DMS79 (cell line): ENCODE measurements around the gene GLS.
"Not testable (repeated sequence)": the region's sequence is repeated elsewhere in the genome, so short reads cannot be mapped to it uniquely, and the experiment has no call there.

Experiments
- DNase-seq: peaks from one replicate; lab custom pipeline; 2025; lab: John Stamatoyannopoulos, UW

GLS gene

DNA sequence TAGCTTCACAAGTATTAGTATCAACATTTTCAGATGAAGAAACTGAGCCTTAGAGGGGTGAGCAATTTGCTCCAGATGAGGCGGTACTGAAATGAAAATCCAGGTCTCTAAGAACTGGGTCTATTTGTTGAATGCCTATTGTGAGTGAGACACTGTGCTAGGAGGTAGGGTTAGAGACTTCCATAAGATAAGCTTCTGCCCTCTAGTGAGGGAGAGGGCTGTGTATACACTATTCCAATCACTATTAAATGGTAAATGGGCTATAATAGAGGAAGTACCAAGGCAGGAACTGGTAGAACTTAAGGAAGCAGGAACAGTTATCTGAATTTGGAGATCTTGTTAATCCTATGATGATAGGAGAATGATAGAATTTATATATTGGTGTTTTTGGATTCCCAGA is 23.6 kb upstream of the GLS start:
- no peak for DNase-seq

DNA sequence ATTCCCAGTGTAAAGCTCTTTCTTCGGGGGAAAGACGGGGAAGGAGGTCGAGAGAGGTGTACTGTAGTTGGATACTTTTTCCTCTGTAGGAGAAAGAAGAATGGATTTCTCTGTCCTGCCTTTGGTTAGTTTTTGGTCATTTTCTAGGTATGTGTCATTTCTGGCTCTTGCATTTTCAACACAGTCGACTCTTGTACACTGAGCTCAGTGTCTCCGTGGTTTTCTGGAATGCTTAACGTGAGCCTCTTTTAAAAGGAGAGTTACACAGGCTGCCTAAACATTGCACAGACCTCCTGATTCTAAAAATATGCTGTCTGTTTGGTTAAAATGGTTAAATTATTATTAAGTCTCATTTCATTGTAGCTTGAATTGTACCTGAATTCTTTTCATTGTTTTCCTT is 21.8 kb upstream of the GLS start:
- DNase-seq: peak; percentile 14

DNA sequence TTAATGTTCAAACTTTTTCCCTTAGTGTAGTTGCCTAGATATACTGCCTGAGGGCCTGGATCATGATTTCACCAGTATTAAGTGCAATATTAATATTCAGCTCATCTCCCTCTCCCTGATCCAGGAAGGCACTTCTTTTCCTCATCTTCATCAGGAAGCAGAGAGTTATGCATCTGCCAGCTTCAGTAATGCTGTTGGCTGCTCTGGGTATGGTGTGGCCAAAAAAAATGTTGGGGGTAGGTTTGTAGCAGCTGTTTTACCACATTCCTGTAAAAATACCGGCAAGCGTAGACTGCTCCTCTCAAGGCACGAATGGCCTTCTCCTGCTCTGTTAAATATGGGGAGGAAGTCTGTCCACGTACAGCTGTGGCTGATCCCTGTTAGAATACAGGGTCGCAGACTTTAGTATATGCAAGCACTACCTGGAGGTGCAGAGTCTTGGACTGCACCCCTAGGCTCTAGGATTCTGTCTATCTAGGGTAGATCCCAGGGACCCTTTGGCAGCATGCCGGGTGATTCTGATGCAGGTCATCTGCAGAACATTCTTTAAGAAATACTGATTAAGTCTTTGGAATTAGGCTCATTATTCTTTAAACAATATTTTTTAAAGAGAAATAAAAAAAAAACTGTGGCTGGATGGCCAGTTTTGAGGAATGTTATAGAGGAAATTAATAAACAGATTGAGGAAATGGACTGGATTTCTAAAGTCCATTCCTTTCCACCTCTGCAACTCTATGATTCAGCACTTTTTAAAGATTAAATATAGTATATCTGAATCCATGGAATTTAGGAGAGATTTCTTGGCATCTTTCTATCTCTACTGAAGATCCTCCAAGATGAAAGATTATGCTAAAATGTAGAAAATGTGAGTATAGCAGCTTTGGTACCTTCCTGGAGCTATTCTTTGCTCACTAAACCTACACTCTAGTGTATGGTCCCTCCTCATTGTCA is 21.0 kb upstream of the GLS start:
- DNase-seq: no peak

DNA sequence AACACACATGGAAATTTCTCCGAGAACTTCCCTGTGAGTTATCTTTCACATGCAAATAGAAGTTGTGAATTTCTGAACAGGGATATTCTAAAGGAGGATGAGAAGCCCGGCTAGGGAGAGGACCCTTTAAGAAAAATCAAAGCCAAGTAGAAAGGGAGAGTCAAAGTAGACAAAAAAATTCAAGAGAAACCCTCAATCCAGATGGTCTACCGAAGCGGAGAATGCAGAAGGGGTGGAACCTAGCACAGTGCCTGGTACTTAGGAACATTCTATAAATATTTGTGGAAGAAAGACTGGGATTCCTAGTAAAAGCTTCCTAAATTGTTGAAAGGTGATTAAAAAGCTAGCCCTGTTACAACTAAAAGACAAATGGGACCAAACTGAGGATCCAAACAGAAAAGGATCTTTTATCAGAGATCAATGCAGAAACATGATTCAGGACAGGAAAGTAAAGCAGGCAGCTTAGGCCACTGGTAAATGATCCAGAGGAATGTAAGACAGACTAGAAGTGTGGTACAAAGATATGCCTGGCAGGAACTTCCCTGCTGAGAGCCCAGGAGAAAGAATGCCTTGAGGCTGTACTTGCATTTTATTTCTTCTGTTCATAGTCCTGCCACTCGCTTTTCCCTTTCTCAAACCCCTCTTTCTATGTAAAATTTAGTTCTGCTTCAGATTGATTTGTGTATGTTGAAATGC is 19.5 kb upstream of the GLS start:
- no peak for DNase-seq

DNA sequence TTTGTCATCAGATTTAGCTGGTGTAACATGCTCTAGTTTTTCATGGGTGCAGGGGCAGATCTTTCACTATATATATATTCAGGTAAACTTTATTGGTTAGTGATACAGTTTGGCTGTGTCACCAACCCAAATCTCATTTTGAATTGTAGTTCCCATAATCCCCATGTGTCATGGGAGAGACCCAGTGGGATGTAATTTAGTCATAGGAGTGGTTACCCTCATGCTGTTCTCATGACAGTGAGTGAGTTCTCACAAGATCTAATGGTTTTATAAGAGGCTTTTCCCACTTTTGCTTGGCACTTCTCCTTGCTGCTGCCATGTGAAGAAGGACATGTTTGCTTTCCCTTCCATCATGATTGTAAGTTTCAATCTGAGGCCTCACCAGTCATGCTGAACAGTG is 18.5 kb upstream of the GLS start:
- peak; percentile 88 for DNase-seq

DNA sequence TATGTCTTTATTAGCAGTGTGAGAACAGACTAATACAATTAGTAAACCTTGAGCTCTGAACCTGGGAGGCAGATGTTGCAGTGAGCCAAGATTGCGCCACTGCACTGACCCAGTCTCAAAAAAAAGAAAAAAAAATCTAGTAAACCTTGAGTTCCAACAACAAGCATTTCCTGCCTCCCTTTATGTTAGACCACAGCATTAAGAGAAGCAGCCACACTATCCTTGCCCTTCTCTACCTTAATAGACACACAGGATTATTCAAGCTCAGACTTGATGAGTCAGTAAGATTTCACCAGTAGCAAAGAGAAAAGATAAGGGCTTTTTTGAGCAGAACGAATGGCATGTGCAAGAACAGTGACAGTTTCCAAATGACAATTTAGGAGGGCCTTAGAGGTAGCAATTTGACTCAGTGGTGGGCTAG is 18.0 kb upstream of the GLS start:
- no peak for DNase-seq

DNA sequence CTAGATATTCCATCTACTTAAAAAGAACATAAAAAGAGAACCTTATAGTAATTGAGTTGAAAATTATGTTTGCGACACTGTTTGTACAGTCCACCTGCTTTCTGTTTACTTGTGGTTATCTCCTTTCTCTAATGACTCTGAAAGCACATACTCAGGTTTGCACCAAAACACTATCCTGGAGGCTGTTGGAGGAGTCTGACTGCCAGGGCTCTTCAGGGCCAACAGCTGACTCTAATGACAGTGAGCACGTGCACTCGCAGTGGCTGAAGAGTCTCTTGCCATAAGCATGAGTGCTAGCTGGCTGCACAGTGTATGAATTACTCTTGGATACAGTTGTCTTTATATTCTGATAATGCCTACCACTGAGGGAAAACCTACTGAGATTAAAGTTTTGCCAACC is 16.7 kb upstream of the GLS start:
- DNase-seq: peak; percentile 99

DNA sequence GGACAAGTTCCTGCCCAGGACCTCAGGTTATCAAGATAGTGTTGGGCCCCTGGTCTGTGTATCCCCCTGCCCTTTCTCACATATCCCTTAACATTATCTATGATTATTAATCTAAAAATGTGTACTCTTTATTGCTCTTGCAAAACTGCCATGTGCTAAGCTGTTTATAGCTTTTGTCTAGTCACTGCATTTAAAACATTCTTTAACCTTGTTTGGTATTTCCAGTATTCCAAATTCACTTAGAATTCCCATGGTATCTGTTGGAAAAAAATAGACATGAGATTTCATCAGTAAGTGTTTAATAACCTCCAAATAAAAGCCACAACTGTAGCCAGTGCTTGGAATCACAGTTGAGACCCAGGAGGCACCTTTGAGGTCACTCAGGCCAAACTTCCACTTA is 16.2 kb upstream of the GLS start:
- DNase-seq: no peak

DNA sequence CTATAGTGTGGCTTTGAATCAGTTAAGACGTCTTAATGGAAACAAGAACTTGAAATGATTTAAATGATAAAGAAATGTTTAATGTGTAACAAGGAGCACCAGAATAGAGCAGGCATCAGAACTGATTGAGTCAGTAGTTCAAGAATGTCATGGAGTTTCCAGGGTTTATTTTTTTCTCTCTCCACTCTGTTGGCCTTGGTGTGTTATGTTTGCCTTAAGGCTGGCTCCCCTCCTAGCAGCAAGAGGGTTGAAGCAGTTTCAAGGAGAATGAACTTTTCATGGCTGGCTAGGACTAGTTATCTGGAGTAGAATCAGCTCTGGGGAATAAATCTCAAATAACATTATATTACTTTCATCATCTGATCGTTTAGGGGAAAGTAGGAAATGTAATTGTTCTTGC is 13.4 kb upstream of the GLS start:
- DNase-seq: no peak

DNA sequence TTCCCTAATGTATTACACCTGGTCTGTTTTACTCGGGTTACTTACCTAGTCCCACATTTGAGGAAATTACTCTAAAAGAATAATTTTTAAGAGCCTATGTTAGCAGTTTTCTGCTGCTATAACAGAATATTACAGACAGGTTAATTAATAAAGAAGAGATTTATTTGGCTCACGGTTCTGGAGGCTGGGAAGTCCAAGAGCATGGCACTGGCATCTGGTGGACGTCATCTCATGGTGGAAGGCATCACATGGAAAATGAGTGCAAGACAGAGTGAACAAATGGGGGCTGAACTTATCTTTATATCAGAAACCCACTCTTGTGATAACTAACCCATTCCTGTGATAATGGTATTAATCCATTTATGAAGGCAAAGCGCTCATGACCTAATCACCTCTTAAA is 12.8 kb upstream of the GLS start:
- no peak for DNase-seq

DNA sequence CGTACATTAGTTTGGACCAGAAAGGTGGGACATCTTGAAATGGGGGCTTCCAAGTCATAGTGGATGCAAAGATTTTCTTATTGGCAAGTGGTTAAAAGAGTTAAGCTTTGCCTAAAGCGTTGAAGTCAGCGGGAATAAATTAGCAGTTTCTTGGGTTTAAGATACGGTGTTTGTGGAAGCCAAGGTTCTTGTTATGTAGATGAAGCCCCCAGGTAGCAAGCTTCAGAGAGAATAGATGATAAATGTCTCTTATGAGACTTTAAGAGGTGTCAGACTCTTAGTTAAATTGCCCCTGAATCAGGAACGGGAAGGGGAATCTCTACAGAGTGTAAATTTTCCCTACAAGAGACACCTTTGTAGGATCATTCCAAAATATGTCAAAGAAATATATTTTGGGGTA is 10.9 kb upstream of the GLS start:
- DNase-seq: no peak

DNA sequence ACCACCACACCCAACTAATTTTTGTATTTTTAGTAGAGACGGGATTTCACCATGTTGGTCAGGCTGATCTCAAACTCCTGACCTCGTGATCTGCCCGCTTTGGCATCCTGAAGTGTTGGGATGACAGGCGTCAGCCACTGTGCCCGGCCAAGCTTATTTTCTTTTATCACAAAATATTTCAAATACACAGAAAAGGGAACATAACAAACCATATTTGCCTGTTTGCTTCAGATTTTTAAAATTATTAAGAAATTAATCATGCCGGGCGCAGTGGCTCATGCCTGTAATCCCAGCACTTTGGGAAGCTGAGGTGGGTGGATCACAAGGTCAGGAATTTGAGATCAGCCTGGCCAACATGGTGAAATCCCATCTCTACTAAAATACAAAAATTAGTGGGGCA is 7.2 kb upstream of the GLS start:
- DNase-seq: not testable (repeated sequence)

DNA sequence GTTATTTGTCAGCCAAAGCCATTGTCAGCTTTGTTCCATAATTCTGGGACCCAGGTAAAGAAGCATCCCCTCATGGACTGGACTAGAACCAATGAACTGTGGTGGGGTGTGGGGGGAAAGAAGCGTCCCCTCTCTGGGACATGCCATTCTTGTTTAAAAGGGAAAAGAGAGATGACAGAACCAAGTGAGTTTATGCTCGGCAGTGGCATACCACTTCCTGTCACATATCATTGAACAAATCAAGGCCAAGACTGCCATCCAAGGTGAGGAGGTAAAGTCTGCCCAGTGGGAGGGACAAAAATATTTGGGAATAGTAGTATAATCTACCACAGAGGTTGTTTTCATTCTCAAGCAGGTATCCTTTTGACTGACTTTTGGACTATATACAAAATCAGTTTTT is 4.7 kb upstream of the GLS start:
- no peak for DNase-seq

DNA sequence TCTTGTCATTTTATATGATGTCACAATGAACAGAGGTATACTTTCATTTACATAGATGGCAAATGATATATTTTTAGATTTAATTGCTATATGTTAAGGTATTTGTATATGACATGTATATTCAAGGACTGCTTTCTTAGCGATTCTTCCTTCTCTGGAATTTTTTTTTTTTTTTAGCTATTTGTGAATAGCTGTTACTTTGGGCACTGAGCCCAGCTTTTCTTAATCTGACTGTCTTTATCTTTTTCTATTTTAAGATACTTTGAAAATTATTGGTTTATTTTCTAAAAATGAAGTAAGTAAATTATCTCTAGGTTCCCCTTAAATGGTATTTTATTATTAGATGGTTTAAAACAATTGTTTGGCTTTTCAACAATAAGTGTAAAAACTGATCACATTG is 4.0 kb upstream of the GLS start:
- DNase-seq: no peak

DNA sequence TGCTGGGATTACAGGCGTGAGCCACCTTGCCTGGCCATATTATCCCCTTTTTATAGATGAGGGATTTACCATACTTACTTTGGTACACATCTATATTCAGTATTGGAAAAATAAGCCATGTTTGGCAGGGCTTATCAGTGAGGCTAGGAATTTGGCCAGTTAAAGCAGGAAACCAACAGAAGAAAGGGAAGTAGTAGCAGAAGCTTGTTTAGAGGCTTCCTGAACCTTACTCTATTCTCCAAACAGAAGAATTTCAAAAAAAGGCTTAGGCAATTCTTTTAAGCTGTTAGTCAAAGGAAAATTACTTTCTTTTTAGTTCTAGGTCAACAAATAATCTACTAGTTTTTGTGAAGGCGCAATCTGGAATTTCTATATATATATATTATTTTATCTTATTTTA is 3.2 kb upstream of the GLS start:
- no peak for DNase-seq

DNA sequence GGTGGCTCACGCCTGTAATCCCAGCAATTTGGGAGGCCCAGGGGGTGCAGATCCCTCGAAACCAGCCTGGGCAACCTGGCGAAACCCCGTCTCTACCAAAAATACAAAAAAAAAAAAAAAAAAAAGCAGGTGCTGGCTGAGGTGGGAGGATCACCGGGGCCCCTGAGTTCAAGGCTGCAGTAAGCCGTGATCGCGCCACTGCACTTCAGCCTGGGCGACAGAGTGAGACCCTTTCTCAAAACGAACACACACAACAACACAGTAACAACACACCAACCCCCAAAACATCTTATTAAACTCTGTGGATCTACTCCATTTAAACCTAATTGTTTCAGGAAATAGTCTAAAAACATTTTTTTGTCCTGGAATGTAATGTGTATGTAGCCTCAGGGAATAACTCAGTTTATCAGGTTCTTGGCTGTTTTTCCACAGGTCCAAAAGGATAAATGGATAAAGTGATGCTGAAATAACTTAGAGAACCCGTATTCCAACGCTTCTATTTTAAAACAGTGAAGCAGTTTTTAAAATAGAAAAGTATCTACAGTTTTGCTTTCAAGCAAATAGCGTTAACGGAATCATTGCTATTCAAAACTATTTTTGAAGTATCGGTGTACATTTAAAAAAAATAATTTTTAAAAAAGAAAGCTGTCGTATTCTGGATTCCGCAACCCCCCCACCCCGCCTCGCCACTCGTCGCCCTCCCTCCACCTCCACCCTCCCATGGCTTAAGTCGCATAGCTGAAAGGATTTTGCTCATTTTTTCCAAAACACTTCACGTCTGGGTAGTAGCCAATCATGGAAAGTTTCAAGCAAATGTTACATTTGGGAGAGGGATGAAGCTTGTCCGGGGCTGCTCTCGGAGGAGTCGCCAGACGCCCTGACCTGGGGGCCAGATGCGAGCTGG is 895 bp upstream of the GLS start:
- no peak for DNase-seq

DNA sequence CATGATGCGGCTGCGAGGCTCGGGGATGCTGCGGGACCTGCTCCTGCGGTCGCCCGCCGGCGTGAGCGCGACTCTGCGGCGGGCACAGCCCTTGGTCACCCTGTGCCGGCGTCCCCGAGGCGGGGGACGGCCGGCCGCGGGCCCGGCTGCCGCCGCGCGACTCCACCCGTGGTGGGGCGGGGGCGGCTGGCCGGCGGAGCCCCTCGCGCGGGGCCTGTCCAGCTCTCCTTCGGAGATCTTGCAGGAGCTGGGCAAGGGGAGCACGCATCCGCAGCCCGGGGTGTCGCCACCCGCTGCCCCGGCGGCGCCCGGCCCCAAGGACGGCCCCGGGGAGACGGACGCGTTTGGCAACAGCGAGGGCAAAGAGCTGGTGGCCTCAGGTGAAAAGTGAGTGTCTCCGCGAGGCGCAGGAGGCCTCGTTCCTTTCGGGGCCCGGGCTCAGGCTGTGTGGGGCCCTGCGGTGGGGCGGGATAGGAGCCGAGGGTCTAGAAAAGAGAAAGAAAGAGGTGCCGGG is 520 bp downstream of the GLS start:
- no peak for DNase-seq

DNA sequence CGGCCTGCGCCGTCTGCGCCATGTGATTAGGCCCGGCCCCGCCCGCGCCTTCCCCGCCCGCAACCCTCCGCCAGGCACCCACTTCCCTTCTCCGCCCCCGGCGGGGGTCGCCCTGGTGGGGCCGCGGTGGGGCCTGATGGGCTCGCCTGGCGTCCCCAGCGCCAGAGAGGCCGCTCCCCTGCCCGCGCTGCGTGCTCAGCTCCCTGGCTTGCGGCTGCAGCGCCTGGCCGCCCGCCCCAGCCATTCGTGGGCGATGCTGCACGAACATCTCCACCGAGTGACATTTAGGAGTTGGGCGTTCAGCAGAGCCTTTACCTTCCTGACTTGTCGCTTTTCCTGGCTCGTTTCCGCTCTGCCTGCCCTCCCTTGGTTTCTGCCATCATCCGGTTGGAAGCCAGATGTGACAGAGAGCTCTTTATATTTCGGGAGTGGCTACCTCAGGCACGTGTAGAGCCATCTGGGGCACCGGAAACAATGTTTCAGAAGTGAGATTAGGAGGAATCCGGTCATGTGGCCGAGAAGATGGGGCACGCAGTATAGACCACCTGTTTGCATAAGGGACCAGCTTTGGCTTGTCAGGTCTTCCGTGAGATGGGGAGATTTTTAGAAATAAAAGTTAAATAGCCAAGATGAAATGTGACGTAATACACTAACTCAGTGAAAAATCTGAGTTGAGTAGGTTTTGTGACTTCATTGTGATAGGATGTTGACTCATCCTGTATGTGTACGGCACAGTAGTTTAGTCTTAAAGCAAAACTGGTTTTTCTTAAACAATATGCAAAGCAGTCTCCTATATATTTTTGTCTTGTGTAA is 1.2 kb downstream of the GLS start:
- peak; percentile 77 for DNase-seq

DNA sequence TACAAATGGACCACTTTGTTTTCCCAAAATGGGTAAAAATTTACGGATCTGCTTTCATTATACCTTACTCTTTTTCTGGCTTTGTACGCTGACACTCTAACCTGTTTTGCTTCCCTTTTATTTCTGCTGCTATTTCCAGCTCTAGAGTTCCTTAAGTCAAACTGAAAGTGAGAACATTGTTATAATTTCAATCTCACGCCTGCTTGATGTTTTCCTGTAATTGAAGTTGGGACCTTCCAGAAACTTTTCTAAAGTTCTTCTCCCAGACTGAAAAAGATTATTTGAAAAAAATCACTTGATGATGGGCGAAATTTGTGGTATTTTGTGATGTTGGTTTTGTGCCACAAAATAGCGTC is 1.8 kb downstream of the GLS start:
- DNase-seq: no peak

DNA sequence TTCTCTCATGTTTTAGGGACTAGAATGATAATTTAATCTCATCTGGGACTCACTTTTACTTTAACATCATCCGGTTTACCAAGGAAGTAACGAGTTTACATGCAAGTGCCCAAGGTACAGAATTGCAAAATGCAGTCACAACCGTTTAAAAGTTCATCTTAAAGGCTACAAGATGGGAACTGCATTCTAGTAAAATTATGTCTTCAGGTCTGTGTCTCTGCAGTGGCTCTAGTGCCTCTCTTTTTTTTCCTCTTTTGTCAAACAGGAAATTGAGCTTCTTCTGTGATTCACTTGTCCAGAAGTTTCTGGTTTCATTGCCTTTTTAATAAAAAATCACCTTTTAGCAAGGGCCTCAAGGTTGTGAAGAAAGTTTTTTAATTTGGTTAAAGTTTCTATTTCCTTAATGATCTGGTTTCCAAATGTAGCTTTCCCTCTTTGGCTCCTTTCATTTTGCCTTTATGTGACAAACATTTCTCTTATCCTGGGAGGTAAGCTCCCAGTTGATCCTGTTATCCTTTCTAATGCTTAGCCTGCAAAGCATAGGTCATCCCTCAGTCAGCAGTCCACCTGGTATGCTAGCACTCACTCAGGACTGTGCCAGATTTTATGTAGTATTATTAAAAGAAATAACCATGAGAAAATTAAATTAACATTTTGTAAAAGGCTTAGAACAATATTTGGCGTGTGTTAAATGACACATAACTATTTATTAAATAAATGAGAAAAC is 2.4 kb downstream of the GLS start:
- no peak for DNase-seq

DNA sequence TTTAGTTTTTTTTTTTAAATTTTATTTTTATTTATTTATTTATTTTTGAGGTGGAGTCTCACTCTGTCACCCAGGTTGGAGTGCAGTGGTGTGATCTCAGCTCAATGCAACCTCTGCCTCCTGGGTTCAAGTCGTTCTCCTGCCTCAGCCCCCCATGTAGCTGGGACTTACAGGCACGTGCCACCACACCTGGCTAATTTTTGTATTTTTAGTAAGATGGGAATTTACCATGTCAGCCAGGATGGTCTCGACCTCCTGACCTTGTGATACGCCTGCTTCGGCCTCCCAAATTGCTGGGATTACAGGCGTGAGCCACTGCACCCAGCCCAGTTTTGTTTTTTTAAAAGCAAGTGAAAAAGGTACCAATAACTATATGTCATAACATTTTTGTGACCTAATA is 5.2 kb downstream of the GLS start:
- DNase-seq: not testable (repeated sequence)
